ENCODE measurements around the gene LYST.

The LYST gene

DNA sequence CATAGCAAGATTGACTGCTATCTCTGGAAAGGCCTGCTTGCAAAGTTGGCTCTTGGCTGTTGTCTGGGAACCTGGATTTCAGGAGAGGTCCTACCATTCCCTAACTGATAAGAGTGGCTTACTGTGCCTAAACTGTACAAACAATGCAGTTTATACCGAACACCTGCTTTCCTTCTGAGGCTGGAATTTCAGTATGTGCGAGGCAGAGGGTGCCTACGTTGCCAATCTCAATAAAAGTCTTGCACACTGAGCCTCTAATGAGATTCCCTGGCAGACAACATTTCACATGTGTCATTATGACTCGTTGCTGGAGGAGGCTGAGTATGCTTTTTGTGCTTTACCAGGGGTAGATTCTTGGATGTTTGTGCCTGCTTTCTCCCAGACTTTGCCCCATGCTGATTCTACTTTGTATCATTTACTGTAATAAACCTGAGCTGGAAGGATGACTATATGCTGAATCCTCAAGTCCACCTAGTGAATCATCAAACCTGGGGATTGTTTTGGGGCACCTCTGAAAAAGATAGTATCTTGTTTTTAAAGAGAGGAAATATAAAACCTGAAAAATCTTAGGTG lies 158.2 kb downstream of the LYST start:
- no peak for DNase-seq

DNA sequence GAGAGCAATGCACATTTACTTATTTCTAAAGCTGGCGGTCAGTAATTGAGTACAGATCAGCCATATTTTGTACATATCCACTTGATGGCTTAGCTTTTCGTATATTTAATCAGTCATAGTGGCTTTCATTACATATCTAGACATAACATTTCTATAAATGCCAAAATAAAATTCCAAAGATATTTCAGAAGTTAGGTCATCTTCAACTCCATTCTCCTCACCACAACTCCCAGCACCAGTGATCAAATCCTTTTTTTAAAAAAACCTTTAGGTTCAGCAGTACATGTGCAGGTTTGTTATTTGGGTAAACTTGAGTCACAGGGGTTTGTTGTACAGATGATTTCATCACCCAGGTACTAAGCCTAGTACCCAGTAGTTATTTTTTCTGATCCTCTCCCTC lies 163.2 kb downstream of the LYST start:
- DNase-seq: no peak

DNA sequence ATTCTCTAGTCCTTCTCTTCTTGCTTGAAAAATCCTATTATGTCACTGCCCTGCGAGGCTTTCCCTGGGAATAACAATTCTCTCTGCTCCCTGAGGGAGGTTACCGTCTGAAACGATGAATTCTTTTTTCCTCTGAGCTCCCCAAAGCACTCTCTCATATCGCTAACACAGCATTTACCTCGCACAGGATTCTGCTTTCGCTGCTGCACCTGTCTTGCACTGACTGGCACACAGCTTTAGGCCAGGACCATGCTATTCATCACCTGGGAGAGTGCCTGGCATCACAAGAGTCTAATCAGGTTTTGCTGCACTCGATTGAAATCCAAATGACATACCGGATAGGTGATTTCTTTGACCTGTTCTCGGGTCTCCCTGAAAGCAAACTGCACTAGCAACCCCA lies 164.3 kb downstream of the LYST start:
- no peak for DNase-seq

DNA sequence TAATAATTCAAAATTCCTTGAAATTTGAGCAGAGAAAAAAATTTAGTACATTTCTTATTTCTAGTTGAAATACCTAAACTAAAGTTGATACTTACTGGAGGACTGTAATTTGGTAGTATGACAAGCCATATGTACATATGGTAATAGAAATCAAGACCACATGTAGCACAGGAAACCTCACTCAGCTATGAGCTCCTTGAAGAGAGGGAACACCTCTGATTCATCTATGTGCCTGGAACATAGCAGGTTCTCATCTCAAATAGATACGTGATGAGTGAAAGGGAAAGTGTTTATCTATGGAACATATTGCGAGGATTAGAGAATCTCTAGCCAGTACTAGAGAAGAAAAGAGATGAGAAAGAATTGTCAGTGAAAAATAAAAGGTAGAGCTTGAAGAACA lies 169.2 kb downstream of the LYST start:
- no peak for DNase-seq

DNA sequence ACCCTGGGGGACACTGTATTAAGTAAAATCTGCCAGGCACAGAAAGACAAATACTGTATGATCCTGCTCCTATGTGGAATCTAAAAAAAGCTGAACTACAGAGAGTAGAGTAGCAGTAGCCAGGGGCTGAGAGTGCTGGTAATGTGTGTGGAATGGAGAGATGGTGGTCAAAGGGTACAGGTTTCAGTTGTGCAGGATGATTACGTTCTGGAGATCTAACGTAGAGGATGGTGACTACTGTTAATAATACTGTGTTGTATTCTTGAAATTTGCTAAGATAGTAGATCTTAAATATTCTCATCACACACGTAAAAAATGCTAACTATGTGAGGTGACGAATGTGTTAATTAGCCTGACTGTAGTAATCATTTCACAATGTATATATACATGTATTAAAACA lies 177.3 kb downstream of the LYST start:
- no peak for DNase-seq

DNA sequence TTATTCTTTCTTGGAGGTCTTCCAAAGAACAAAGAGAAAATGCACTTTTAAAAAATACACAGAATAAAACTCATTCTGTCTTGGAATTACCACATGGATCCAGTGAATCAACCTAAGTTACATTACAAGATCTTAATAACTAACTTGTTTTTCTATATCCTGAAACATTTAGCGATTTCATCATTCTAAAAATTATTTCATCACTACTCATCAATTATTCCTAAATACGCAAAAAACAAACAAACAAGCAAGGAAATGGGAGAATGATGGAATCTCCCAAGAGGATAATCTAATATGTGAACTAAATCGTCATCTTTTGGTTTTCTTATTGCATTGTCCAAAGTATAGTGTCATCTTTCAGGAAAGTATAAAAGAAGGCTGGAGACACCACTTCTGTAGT lies 178.6 kb downstream of the LYST start:
- DNase-seq: no peak

DNA sequence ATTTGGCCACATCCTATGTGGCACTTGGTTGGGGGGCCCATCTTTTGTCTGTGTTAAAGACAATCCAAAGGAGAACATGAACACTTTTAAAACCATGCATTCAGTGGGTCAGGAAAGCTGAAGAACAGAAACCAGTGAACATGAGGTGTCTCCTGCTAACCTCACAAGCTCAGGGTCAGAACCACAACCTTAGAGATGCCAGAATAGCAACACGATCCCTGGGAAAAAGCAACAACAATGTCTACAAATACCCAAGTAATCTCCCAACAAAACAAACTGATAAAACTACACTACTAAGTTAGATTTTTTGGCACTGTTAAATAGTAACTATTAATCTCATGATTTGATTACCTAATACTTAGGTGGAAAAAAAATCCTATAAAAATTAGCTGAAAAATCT lies 183.1 kb downstream of the LYST start:
- no peak for DNase-seq

DNA sequence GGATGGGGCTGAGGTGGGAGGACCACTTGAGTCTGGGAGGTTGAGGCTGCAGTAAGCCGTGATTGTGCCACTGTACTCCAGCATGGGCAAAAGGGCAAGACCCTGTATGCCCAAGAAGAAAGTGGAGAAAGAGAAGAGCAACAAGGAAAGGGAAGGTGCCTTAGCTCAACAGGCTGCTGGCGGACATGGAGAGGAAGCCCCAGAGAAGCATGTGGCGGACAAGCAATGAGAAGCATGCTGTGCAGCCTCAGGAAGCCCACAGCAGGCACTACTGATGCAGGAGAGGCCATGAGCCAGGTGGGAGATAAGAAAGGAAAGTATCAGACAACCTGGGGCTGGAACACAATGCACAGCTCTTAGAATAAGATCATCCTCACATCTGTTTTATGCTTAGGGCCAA lies 184.5 kb downstream of the LYST start:
- no peak for DNase-seq

DNA sequence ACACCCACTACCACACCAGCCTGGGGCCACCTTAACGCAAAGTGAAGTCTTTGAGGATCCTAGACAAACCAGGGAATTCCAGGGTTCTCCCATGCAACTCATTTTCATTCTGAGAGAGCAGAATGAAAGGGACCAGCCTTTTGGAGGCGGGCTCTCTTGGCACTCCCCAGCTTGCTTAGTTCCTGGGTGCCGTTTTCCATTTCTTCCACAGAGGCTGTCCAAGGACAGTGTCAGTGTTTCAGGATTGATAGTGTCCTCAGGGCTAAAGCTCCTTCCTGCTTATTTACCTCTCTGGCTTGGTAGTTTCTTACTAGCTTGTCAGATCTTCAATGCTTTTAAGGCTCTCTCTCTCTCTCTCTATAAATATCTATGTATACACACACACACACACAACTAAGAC lies 187.1 kb downstream of the LYST start:
- peak; percentile 2 for DNase-seq

DNA sequence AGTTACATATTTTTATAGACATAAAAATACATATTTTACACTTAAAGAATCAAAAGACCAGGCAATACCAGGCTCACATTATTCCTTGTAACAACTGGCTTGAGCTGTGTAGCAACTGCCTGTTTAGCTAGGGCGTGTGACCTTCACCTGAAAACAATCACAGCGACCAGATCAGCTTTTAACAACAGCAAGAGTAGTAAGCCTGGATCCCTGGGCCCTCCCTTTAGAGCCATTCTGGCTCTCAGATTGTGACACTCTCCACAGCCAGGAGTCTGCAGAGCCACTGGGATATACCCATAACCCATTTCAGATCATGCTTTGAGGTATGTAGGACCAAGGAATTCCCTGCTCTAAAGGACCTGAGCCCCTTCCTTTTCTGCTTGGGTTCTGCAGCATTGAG lies 187.7 kb downstream of the LYST start:
- DNase-seq: no peak

DNA sequence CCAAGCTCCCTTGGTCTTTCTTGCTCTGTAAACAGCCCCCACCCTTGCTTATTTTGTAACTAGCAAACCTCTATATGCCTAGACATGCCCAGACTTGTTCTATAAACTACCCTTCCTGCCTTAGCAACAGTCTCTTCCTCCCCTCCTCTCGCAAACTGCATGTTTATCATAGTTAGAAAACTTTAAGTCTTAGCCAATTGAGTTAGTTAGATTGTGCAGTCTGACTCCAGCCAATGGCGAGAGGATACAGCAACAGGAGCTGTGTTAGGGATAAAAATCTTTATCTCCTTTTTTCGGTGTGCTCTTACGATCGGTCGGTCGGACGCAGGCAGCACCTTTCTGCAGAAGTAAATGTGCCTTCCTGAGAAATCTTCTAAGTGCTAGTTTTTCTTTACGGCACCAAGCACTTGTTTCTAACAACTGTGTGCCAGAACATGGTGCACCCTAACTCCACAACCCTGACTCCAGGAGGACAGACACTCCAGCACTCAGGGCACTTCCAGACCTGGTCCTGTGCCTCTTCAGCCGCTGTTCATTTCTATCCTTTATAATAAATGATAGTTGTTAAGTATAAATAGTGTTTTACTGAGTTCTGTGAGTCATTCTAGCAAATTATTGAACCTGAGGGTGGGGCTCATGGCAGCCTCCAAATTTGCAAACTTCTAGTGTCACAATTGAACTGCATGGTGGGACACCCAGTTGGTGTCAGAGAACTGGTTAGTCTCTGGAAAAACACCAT lies 191.4 kb downstream of the LYST start:
- no peak for DNase-seq

DNA sequence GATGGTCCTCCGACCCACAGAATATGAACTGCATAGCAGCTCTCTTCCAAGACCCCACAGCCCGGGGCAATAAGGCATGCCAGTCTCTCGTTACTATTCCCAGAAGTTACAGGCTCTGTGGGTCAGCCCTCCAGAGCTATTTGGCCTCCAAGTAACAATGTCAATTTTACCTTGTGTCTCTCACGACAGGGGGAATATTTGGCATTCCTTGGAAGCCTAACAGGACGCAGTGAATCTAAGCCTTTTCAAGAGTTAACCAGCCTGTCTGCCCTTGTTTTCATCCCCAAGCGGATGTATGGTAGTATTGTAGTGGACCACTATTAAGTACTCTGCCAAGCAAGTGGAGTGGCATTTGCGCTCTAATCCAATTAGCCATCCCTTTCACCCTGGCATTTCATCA lies 192.7 kb downstream of the LYST start:
- DNase-seq: no peak

DNA sequence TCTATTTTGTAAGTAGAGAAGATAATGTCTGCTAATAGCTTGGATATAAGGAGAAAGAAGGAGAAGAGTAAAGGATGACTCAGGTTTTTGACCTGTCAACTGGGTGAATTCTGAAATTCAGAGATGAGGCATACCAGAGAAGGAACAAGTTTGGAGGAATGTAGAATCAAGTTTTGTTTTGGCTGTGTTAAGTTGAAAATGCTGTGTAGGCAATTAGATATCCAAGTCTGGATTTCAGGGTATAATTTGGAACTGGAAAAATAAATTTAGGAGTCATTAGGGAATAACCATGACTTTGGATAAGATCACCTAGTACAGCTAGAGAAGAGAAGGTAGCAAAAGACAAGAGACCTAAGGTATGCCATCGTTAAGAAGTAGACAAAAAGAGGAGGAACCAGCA lies 194.7 kb downstream of the LYST start:
- DNase-seq: no peak

DNA sequence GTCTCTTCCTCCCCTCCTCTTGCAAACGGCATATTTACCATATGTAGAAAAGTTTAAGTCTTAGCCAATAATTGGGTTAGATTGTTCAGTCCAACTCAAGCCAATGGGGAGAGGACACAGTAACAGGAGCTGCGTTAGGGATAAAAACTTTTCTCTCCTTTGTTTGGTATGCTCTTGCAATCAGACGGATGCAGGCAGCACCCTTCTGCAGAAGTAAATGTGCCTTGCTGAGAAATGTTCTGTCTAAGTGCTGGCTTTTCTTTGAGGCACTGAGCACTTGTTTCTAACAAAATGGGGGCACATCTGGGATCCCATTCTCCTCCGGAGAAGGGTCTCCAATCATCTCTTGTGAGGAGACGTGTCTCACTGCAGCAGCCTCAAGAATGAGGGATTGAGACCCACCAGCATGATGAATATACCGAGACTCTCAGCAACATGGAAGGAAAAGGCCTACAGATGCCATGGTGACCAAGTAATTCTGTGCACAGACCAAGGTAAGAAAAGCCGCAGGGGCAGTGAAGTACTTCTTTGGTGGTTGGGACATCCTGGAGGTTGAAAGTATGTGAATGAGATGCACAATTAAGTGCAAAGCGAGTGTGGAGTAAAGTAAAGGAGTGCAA lies 196.4 kb downstream of the LYST start:
- DNase-seq: no peak

DNA sequence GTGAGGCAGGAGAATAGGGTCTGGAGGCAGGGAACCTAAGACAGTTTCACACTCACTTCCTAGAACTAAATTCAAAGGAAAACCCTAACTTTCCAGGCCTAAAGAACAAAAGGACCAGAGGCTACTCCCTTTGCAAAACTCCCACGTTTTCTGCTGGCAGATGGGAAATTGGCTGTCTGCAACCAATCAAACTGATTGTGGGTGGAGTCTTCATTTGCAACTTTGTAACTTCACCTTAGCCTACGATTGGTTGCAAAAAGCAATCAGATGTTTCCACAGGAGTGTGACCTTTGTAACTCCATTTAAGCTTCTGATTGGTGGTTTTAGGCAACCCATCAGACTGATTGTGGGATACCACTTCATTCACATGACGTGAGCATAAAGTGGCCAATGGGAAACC lies 197.4 kb downstream of the LYST start:
- no peak for DNase-seq

DNA sequence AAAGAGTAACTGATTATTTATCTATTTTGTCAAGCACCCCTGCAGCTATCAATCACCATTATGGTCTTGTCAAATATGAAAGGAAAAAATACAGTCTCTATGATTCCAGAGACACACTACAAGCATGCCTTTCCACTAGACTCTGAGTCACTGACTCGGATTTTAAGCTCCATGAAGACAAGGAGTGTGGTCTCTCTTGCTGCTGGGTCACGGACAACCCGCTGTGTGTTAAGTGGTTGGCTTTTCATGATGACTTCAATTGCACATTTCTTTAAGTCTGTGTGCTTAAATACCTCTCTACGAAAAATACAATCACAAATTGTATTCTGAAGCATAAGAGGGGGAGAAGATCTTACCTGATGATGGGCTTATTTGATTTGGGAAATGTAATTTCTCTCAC lies 203.1 kb downstream of the LYST start:
- no peak for DNase-seq

DNA sequence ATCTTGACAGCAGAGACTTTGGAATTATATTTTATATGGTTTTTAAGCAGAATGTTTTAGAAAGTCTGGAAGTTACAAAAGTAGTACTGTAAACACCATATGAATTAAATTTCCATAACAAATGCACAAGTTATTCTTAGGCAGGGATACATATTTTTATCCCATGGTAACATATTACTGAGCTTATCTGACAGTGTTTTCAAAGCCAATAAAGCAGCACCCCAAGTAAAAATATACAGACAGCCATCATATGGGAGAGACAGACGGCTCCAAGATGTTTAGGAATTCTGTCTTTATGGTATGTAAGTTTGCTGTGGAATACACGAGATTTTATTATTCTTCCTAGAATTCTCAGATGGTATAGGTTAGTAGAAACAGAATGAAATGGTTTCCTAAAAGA lies 205.1 kb downstream of the LYST start:
- DNase-seq: no peak

DNA sequence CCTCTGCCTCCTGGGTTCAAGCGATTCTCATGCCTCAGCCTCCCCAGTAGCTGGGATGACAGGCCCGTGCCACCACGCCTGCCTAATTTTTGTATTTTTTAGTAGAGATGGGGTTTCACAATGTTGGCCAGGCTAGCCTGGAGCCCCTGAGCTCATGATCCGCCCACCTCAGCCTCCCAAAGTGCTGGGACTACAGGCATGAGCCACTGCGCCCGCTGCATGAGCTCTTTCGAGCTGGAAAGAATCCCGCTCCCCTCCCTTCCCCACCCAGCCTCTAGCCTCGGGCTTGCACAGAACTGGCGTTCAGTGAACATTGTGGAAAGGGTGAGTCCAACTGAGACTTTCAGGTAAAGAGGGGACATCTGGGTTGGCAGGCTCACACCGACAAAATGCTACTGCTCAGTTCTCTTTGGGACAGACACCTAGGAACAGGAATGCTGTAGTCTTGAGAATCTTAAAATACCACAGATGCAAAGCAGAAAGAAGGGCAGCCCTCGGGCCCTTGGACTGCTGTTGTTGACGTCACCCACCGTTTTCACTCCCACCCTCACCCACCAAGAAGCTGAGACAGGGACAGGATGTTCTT lies 207.4 kb downstream of the LYST start:
- no peak for DNase-seq

DNA sequence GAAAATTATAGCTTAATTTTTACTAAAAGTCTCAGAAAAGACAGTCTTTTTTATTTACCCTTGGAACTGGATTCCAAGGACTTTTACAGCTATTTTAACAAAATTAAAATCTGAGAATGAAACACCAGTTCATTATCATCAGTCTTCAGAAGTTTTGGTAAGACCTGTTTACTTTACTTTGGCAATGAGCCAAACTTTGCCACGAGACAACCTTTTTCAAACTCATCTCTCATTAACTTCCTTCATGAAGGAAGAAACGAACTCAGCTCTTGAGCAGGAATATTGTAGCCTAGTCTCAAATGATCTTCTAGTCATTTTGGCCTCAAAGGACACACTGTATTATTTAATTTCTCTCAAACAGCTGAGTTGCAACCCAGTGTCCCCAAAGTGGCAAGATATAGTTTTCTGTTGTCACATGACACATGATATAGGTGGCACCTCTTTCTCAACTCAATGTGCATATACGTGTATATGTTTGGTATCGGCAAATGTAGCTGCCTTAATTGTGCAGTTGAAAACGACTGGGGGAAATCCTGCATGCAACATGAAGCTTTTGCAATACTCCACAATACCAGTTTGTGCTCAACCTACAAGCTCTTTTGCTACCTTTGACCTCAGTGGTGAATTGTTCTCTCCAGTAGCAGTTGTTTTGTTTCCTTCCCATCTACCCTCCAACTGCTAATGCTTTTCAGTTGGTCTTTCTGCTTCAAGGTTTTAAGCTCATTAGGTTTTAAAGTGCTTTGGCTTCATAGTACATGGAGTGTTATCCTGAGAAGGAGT lies 208.8 kb downstream of the LYST start:
- no peak for DNase-seq

DNA sequence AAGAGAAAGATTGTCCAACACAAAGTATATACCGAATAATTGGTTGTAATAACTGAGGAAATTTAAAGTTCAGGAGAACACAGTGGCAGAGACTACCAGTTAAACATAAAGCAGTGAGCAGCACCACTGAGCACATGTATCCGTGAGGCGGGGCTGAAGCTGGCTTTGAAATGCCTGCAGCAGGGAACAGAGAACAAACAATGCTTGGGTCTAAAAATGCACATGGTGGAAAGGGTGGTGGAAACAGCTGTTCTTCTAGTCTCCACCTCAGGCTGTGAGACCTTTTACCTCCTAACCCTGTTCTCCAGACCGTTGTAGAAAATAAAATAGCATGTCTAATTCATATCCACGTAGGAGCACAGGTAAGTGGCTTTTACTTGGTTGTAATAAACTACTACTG lies 209.4 kb downstream of the LYST start:
- no peak for DNase-seq

DNA sequence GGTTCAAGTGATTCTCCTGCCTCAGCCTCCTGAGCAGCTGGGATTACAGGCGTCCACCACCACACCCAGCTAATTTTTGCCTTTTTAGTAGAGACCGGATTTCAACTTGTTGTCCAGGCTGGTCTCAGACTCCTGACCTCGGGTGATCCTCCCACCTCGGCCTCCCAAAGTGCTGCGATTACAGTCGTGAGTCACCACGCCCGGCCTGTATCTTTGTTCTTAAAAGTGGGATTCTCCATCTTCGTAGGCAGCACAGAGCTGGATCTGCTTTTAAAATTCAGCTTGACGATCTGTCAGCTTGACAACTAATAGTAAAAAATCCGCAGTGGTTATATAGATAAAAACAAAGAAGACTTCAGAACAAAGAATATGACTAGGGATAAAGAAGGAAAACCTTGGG lies 214.3 kb downstream of the LYST start:
- DNase-seq: no peak

DNA sequence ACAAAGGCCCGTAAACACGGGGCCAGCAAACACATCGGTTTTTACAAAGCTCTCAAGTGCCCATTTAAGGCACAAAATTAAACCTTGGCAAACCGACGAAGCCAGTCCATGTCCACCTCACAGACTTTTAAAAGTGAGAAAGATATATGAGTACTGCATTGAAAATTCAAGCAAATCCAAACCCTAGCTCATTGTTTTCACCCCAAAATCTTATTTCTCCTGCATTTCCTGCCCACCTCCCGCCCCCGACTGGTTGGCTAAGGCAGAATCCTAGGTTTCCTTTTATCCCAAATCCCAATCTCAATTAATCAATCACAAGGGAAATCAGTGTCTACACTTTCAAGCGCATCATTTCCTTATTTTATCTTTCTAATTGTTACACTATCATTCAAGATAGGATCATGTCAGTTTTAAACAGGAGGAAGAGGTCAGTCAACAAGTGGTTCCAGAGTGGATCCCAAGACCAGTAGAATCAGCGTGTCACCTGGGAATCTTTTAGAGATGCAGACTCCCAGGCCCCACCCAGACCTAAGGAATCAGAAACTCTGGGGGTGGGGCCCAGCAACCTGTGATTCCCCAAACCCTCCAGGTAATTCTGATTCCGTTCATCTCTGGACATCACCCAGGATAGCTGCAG lies 215.4 kb downstream of the LYST start:
- no peak for DNase-seq

Data from suppressor macrophage treated with lipopolysaccharide for 4 hours (primary cell).